Adipose tissue (tissue), 3 donors: ENCODE results near the gene KHSRP. TPM values are rescaled to one million over a fixed set of nuclear protein-coding genes. Genes with fewer than 3 reads are reported as not detected.

Source experiments
- H3K27ac ChIP-seq: one replicate; pipeline ENCODE4 v1.5.1; 2013; ENCODE audit warnings: low read depth, low read length
- WGBS, 3 donors: extraction: QIAGEN DNeasy Blood & Tissue Kit; methylation state at CpG; one replicate each; pipeline ENCODE4 v1.1.7; 2013; 5-methylcytosine and 5-hydroxymethylcytosine counted together
- polyA plus RNA-seq, 3 donors: library from polyadenylated mRNA; stranded (reverse); fragments of 200-250 nt; gene quantifications; one replicate each; pipeline ENCODE4 v1.2.3, GENCODE V29; 2013
- donor health status: healthy with polysubstance abuse.
- donor health status: Bipolar disorder and iron deficiency.
- donor health status: healthy.

KHSRP gene
- polyA plus RNA-seq, 3 donors: 63.8 to 142 (median 130) TPM

DNA sequence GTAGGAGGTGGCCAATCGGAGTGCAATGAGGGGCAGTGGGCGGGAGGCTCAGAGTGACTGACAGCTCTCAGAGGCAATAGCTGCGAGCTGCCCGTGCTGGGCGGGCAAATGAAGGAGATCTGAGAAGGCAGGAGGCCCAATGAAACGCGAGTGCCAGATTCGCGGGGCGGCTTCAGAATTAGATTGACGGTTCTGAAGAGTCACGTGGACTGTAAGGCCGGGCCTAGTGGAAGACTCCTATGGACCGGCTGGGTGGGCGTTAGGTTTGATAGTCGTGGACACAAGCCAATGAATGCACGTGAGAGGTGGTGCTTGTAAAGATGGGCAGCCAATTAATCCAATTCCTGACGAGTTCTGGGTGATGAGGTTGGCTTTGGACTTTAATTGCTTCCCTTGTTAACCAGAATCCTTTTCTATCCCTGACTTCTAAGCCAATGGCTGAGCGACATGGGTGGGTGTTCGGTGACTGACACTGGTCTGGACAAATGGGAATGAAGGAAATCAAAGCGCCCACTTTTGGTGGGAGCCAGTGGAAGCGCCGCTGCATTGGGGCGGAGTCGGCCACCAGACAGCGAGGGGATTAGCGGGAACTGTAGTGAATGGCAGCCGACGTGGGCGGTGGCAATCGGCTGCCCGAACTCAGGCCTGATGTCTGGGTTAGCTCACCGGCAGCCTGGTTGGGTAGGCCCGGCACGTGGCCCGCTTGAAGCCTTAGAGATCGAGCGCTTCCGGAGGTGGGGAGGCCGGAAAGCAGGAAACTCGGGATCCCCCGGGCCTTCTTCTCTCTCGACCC, 524 bp upstream of the KHSRP start:
- H3K27ac ChIP-seq: no peak overlapping the region
- 3 to 5% (median 4%) methylated on average over 43 of the region's 43 CpGs for WGBS, 3 donors

DNA sequence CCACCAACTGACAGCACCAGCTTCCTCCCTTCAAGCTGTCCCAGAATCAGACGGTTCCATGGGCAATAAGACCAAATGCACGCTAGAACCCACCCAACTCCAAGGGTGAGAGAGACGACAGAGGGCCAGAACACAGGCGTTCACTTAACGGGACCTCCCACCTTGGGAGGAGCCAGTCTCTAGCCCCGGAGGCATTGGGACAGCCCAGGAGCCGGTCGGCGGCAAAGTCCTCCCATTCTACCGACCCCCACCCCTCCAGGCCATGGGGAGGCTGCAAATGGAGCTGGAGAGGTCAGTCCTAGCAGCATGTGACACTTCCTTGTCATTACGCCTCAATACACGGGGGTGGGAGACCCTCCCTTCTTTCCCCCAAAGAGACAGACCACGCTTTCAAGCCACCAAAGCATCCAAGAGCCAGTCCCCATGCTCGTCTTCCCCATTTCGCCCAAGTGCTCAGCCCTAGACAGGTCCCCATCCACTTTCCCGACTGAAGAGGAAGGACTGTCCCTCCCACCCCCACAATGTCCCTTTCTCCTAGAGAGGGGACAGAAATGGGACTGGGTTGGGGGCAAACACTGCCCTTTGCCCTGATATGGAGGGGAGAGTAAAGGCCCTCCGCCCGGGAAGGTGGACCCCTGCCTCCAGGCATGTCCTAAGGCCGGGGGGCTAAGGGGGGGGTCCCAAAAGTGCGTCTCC, 964 bp downstream of the KHSRP start:
- no peak overlapping the region for H3K27ac ChIP-seq
- WGBS, 3 donors: 1% methylated on average over 18 to 20 of the region's 20 CpGs

DNA sequence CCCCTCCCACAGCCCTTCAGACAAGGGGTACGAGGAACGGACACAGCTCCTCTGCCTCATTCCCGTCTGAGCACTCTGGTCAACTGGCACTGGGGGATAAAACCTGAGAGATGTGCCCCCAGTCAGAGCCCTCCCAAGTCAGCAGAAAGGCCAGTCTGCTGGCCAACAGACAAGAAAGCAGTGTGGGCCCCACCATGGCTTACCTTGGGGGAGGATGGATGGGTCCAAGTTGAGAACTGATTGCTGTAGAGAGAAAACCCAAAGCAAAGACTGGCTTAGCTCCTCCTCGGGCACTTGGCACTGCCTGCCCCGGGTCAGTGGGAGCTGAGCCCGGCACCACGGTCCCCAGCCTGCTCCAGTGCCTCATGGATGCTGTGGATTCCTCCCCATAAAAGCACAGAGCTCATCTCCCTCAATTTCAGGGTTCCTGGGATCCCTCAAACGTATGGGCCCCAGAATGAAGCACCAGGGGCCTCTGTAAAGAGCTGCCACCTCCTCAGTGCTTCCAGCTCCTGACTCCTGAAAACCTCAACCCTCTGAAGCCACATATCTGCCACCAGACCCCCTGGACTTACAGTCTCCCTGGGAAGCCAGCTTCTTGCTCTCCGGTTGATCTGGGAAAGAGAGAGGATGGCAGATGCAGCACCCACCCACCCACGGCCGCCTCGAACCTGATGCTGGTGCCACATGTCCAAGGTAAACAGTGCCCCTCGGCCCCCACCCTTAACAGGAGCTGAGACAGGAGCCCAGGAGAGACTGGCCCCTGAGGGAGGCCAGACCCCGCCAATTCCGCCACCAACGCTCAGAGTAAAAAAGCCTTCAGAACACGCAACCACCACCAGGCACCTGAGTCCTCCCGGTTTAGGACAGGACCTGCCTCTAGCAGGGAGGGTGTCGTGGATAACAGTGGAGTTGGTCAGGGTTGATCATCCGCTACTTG, 3.3 kb downstream of the KHSRP start:
- no peak overlapping the region for H3K27ac ChIP-seq
- WGBS, 3 donors: 77 to 85% (median 84%) methylated on average over 20 of the region's 20 CpGs

DNA sequence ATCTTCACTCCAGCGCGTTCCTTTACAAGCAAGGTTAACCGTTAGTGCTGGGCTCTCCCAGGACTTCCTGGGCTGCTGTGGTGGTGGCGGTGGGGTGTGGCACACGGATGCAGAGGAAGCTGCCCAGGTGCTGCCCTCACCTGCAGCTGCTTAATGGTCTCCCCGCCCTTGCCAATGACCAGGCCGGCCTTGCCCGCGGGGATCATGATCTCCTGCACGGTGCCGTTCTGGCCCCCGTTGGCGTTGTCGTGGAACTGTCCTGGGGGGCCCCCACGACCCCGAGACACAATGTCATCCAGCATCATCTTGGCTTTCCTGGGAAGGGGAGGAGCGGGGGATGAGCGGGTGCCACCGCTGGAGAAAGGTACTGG, 6.1 kb downstream of the KHSRP start:
- no peak overlapping the region for H3K27ac ChIP-seq
- WGBS, 3 donors: 88 to 94% (median 91%) methylated on average over 19 of the region's 19 CpGs

DNA sequence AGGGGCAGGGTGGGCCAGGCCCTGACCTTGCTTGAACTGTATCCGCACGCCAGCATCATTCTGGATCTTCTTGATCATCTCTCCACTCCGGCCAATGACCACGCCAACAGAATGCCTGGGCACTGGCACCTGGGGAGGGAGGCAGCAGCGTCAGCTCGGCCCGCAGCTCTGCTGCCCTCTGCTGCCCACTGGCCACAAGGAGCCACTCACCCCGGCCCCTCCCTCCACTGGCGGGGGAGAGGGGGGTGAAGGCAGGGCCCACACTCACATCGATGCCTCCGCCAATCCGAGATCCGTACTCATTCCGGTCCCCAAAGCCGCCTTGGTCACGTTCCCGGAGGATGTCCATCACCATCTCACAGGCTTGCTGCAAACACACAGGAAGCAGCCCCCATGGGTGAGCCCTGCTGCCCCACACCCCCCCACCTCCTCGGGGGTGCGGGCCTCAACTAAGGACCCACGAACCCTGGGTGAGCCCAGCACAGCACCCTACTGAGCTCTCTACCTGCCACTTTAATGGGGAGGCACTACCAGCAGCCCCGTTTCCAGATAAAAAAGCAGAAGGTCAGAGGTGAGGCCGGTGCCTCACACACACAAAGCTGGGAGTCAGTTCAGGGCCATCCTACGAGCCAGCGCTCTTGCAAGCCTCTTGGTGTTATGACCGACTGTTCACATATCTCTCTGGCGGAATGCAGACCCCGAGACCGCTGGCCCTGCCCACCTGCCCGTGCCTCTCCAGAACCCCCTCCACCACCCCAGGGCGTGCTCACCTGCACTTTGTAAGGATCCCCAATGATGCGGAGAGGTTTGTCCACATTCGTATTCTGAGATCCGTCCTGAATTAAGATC, 6.7 kb downstream of the KHSRP start:
- WGBS, 3 donors: 76 to 79% (median 78%) methylated on average over 21 to 33 of the region's 33 CpGs
- no peak overlapping the region for H3K27ac ChIP-seq

- 92 to 95% (median 95%) methylated on average over 27 to 29 of the region's 29 CpGs for WGBS, 3 donors
Measured at GRCh38 chr19:6416658-6417405, 7.8 kb downstream of the KHSRP start.

DNA sequence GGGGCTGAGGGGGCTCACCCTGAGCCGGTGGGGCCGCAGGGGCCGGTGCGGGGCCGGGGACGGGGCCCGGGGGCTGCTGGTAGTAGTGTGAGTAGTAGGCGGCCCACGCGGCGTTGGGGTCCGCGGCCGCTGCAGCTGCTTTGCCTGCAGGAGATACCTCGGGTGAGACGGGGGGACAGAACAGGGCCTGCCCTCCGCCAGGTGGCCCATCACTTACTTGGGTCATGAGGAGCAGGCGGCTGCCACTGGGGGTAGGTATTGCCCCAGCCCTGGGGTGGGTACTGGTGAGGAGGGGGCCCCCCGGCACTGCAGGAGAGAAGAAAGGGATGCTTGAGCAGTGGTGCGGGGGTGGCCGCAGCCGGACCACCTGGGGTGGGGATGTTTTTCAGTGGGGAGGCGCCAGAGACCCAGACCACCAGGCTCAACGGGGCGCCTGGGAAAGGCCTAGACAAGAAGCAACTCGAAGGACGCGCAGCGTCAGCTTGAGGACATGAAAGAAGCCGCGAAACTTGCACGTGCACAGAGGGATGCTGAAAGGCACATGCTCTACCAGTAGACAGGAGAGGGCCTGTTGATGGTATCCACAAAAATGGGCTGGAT, 8.9 kb downstream of the KHSRP start:
- no peak overlapping the region for H3K27ac ChIP-seq
- WGBS, 3 donors: 94 to 95% (median 95%) methylated on average over 31 to 32 of the region's 32 CpGs

More at GRCh38 chr19:6416658-6417405, 7.8 kb downstream of the KHSRP start:
- H3K27ac ChIP-seq: no peak overlapping the region

GRCh38 chr19:6414793-6415590, 9.6 kb downstream of the KHSRP start:
- no peak overlapping the region for H3K27ac ChIP-seq
- WGBS, 3 donors: 92 to 94% (median 92%) methylated on average over 44 to 47 of the region's 47 CpGs

DNA sequence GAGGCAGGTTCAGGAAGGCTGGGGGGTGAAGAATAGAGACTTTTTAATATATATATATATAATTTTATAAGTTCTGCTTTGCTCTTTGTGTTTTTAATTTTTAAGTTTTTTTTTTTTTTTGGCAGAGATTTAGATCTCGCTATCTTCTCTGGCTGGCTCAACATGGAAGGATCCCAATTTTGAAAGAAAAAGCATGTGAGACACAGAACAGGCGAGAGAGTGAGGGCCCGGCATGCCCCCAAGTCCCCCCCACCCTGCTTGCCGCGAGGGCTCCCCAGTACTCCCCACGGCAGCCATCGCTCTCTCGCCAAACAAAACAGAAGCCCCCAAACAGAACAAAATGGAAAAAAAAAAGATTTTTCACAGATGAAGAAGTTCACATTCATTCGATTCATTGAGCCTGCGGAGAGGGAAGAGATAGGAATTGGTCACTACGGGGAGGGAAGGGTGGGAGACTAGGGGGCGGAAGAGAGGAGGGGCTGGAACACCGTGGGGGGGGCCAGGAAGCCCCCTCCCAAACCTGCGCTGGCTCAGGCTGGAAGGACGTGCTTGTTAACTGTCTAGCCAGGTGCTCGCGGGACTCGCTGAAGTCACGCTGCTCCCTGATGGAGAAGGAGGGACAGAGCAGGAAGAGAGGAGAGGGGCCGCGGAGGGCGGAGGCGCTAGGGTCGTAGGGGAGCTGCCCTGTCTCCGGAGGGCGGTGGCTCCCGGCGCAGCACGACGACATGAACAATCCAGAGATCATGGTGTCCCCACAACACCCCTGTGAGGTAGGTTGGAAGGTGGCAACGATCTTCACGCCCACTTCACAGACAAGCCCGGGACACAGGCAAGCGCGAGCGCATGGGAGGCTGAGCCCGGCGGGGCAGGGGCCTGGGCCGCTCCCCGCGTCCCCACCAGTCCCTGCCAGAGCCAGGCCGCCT, 10.6 kb downstream of the KHSRP start:
- no peak overlapping the region for H3K27ac ChIP-seq
- WGBS, 3 donors: 72 to 74% (median 73%) methylated on average over 42 of the region's 42 CpGs

DNA sequence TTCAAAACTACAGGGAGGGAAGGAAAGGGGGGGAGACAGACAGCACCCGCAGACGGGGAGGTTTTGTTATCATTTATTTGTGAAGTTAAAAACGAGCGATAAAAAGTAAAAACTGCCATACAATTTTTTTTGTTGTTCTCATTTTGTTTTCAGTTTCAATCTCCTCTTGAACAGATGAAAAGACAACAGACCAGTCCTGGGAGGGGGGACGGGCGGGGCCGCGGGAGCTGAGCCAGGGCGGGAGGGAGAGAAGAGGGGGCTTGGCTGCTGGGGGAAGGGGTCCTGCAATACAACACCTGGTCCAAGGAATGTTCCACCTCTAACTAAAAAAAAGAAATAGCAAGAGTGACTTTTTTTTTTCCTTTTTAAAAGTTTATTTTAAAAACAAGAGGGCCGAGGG, 11.3 kb downstream of the KHSRP start:
- H3K27ac ChIP-seq: no peak overlapping the region
- WGBS, 3 donors: 51 to 65% (median 63%) methylated on average over 10 of the region's 10 CpGs

DNA sequence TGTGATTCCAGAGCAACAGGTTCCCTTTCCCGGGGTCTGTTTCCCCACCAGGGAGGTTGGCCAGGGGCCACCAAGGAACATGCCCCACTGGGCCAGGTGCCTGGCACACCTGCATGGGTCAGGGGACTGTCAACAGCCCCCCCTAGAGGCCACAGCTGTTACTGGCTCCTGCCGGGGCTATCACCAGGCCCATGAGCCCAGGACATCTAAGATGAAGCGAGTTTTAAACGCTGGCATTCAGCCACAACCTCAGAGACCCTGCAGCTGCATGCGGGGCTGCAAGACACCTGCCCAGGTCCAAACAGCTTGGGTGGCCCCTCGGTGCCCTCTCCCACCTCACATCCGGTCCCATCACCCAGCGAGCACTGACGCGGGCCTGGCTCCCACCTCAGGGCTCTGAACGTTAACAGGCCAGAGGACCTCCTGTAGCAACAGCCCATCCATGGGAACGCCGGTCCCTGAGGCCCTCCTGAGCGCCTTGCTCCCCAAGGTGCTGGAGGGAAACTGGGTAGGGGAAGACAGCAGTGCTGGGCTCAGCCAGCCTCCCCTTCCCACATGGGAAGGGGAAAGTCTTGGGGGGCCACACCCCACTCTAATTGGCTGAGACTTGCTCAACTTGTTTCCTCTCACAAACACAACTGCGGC, 12.0 kb downstream of the KHSRP start:
- H3K27ac ChIP-seq: no peak overlapping the region
- WGBS, 3 donors: 46 to 58% (median 50%) methylated on average over 15 of the region's 15 CpGs

DNA sequence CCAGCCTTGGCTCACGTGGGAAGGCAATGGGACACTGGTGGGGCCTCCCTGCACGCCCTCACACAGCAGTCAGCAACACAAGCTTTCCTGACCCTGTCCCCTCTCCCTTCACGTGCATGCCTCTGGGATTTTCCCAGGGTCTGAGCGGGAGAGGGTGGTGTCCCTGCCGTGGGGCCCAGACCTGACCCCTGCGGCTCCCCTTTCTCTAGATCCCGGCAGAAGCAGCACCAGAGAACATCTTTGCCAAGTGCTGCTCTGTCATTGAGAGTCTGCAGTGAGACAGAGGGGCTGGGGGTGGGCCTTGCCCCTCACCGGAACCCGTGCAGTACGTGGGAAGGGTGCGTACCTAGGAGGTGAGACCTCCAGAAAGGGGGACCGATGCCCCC, 12.6 kb downstream of the KHSRP start:
- 55 to 73% (median 71%) methylated on average over 12 of the region's 12 CpGs for WGBS, 3 donors
- H3K27ac ChIP-seq: no peak overlapping the region

DNA sequence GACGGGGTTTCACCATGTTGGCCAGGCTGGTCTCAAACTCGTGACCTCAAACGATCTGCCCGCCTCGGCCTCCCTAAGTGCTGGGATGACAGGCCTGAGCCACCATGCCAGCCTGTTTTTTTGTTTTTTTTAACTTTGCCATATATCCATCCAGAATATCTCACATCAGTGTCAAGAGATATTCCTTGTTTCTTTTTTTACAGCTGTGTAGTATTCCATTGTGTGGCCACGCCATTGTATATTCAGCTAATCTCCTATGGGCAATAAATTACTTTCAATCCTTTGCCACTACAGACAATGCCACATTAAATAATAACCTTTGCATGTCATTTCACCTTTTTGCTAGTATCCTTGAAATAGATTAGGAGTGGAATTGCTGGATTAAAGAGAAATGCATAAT, 15.3 kb downstream of the KHSRP start:
- 87 to 97% (median 88%) methylated on average over 6 of the region's 6 CpGs for WGBS, 3 donors
- no peak overlapping the region for H3K27ac ChIP-seq

DNA sequence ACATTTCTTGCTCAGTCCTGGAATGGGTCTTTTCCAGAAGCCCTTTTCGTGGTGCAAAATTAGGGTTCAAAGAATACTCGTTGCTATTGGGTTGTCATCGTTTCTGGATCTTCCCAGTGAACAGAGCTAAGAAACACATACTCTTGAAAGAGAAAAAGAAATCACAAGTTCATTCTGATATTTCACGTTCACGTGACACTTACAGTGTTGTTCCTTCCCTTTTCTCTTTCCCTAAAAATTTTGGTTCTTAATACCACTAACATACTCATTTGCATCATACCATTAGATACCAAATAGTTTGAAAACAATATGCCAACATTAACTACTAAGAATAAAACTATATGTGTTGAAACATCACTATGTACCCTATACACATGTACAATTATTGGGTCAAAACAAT, 18.2 kb downstream of the KHSRP start:
- WGBS, 3 donors: 70 to 88% (median 74%) methylated on average over 5 of the region's 5 CpGs
- no peak overlapping the region for H3K27ac ChIP-seq
